Astrocyte of the spinal cord (primary cell): ENCODE data around the gene CFAP69.

Experiments used
- DNase-seq: peaks from one replicate; pipeline ENCODE4 v3.0.0; 2011; ENCODE audit warnings: low read depth, low spot score
- H3K4me3 ChIP-seq: 2 replicates; pipeline ENCODE4 v1.5.1; 2011; ENCODE audit warnings: low read depth, mild to moderate bottlenecking, low read length, moderate library complexity
- in situ Hi-C: cut with HindIII; loops from 2 replicates; pipeline ENCODE4 v1.10.0; 2017; ENCODE audit warnings: low sequenced_read_pairs
- TF ChIP-seq, protein P1 (sequence below): IDR thresholded peaks from 2 replicates; pipeline ENCODE4 v1.5.1; 2012; ENCODE audit warnings: low read depth, mild to moderate bottlenecking, low read length, inconsistent platforms

Gene CFAP69

DNA sequence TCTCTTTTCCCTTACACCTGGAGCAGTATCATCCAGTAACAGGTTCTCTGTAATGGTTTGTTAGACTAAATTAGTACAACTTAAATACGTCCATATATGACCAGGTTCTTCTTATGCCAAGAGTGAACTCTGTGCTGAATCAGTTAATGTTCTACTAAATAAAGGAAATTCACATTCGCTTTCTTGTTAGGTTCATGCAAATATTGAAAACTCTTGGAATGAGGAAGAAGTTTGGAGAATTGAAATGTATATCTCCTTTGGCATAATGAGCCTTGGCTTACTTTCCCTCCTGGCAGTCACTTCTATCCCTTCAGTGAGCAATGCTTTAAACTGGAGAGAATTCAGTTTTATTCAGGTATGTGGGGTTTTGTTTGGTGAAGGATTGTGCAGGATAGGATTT is 15.3 kb upstream of the CFAP69 start:
- TF ChIP-seq, protein P1, sequence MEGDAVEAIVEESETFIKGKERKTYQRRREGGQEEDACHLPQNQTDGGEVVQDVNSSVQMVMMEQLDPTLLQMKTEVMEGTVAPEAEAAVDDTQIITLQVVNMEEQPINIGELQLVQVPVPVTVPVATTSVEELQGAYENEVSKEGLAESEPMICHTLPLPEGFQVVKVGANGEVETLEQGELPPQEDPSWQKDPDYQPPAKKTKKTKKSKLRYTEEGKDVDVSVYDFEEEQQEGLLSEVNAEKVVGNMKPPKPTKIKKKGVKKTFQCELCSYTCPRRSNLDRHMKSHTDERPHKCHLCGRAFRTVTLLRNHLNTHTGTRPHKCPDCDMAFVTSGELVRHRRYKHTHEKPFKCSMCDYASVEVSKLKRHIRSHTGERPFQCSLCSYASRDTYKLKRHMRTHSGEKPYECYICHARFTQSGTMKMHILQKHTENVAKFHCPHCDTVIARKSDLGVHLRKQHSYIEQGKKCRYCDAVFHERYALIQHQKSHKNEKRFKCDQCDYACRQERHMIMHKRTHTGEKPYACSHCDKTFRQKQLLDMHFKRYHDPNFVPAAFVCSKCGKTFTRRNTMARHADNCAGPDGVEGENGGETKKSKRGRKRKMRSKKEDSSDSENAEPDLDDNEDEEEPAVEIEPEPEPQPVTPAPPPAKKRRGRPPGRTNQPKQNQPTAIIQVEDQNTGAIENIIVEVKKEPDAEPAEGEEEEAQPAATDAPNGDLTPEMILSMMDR = no peak

DNA sequence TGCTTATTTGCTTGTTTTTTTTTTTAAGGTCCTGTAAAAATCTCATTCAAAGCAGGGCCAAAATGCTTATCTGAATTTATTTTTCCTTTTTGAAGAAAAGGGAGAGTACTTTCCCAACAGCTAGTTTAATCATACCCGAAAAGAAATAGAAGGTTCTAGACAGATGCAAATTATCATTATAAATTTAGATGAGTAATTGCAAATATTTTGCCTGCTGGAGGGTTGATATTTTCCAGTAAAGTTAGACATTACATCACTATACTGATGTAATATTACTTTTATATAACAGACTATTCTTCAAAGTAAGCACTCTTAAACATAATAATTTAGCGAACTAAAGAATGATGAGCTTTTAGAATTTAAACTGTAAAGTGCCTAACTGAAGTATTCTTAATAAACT is 14.1 kb upstream of the CFAP69 start:
- TF ChIP-seq, protein P1 = no peak
- in situ Hi-C loops = no loop called here
- no peak overlapping the region for H3K4me3 ChIP-seq
- no peak for DNase-seq

More for the DNA sequence above, 15.3 kb upstream of the CFAP69 start:
- DNase-seq = no peak
- in situ Hi-C loops = no loop called here
- no peak overlapping the region for H3K4me3 ChIP-seq

DNA sequence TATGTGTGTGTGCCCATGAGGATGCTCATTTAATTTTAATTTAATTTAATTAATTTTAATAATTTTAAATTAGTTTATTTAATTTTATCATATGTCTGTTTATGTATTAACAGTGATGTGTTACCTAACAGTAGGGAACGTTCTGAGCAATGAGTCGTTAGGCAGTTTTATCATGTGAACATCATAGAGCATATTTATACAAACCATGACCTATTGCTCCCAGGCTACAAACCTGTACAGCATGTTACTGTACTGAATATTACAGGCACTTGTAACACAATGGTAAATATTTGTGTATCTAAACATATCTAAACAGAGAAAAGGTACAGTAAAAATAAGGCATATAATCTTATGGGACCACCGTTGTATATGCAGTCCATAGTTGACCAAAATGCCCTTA is 13.7 kb upstream of the CFAP69 start:
- DNase-seq = no peak
- H3K4me3 ChIP-seq = no peak overlapping the region
- TF ChIP-seq, protein P1 = no peak
- in situ Hi-C loops = no loop called here

DNA sequence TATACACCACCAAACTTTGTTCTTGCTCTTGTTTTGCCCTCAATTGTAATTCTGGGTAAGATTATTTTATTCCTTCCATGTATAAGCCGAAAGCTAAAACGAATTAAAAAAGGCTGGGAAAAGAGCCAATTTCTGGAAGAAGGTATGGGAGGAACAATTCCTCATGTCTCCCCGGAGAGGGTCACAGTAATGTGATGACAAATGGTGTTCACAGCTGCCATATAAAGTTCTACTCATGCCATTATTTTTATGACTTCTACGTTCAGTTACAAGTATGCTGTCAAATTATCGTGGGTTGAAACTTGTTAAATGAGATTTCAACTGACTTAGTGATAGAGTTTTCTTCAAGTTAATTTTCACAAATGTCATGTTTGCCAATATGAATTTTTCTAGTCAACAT is 12.5 kb upstream of the CFAP69 start:
- in situ Hi-C loops = no loop called here
- TF ChIP-seq, protein P1 = no peak

DNA sequence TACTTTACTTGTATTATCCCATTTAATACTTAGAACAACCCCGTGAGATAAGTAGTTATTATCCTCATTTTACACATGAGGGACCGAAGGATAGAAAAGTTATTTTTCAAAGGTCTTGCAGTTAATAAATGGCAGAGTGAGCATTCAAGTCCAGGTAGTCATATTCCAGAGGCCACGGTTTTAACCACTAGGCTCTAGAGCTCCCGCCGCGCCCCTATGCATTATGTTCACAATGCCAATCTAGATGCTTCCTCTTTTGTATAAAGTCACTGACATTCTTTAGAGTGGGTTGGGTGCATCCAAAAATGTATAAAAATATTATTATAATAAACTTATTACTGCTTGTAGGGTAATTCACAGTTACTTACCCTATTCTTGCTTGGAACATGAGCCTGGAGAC is 11.4 kb upstream of the CFAP69 start:
- in situ Hi-C loops = no loop called here
- TF ChIP-seq, protein P1 = no peak
- H3K4me3 ChIP-seq = no peak overlapping the region
- no peak for DNase-seq

More for the DNA sequence above, 12.5 kb upstream of the CFAP69 start:
- no peak overlapping the region for H3K4me3 ChIP-seq
- no peak for DNase-seq

DNA sequence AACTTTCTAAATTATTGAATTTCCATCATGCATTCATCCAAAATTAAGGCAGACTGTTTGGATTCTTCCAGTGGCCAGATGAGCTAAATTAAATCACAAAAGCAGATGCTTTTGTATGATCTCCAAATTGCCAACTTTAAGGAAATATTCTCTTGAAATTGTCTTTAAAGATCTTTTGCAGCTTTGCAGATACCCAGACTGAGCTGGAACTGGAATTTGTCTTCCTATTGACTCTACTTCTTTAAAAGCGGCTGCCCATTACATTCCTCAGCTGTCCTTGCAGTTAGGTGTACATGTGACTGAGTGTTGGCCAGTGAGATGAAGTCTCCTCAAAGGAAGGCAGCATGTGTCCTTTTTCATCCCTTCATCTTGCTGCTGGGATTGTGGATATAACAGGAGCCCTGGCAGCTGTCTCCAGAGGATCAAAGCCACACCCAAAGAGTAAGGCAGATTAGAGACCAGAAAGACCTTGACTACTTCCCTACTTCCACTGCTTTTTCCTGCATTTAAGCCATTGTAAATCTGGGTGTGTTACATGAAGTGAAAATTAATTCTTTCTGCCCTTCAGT is 8.2 kb upstream of the CFAP69 start:
- TF ChIP-seq, protein P1 = no peak
- in situ Hi-C loops = no loop called here
- H3K4me3 ChIP-seq = no peak overlapping the region
- no peak for DNase-seq

DNA sequence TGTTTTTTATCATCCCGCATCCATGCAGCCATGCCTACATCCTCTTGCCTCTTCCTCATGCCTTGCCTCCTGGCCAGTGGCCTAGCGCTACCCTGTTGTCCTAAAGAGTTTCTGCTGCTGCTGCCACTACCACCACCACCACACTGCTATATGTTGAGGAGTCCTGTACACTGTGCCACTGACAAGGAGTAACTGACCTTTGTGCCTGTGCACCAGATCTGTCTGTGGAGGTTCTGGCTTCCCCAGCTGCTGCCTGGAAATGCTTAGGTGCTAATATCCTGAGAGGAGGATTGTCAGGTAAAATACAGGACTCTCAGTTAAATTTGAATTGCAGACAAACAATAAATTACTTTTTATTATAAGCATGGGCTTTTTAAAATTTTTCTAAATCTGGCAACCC is 7.0 kb upstream of the CFAP69 start:
- no peak for DNase-seq
- H3K4me3 ChIP-seq = no peak overlapping the region
- in situ Hi-C loops = no loop called here
- TF ChIP-seq, protein P1 = no peak
